Mammary epithelial cell (primary cell): ENCODE data around the gene SPOCK2.

Experiments used
- CTCF ChIP-seq, 2 donors: IDR thresholded peaks in 1 of 2; conservative IDR thresholded peaks in 1 of 2; 2 replicates each; pipeline ENCODE4 v1.5.1; 2011 to 2012; ENCODE audit warnings: inconsistent platforms in 2 of 2, low read length in 2 of 2, mild to moderate bottlenecking in 2 of 2, control low read depth in 1 of 2, low read depth in 1 of 2; ENCODE audit not compliant: insufficient read depth in 1 of 2; ENCODE audit errors: extremely low read depth in 1 of 2
- EZH2 ChIP-seq: IDR thresholded peaks from 2 replicates; pipeline ENCODE4 v1.6.1; 2012; ENCODE audit warnings: low read length, inconsistent platforms, borderline replicate concordance

- TF ChIP-seq CTCF (conservative IDR thresholded peaks at IDR 0.05 in 1 of 2, IDR thresholded peaks at IDR 0.05 in 1 of 2; ENCODE audit: extremely low read depth in 1 of 2, insufficient read depth in 1 of 2, low read depth in 1 of 2, low read length in 2 of 2) (peak in 1 of 2 donors; percentile 30), EZH2 (no peak)
Observed at GRCh38 chr10:72069751-72070526, 18.4 kb downstream of the SPOCK2 start.
